ENCODE measurements around the gene DDR2. TPM values are rescaled to one million over a fixed set of nuclear protein-coding genes. Genes with fewer than 3 reads are reported as not detected.

The DDR2 gene
- total RNA-seq, 1 experiment from 2014 or later: 1.9 TPM

DNA sequence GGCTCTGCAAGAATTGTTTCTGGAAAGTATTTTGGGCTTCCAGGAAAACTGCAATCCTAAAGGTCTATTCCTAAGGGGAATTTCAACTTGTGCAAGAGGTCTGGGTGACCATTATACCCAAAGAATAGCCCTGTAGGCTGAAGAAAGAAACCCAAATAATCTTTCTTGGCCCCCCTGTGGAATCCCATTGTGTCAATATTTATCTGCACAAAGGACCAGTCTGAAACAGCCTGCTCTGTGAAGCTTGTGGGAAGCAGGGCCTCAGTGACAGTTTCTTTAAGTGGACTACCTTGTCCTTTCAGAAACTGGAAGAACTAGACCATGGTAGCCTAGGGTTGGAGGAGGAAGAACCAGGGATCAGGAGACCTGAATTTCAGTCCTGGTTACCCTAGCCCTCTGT lies 99.8 kb downstream of the DDR2 start:
- no peaks in the 10 kb centered on the region for H3K27me3 ChIP-seq (ENCODE audit: control insufficient read depth, insufficient read depth, low read length)
- intact Hi-C loops (cut with micrococcal nuclease; ENCODE audit: unreplicated experiment): no loop called here
- in situ Hi-C loops (cut with HindIII; ENCODE audit: low pct_unique_long_range_greater_than_20kb, low sequenced_read_pairs): no loop called here
- ATAC-seq (no peak), DNase-seq (ENCODE audit: low read depth, low spot score) (no peak)
- H3K4me3 ChIP-seq (ENCODE audit: low read depth in 2 of 2, low read length in 2 of 2): no peak overlapping the region
- H3K4me1 ChIP-seq (ENCODE audit: control insufficient read depth, insufficient read depth, low read length): no peaks in the 10 kb centered on the region
- H3K36me3 ChIP-seq (ENCODE audit: control insufficient read depth, insufficient read depth, low read length): no peaks in the 10 kb centered on the region
- TF ChIP-seq POLR2AphosphoS5 (IDR thresholded peaks at IDR 0.05; ENCODE audit: low read depth, low read length) (no peak), TCF7L2 (IDR thresholded peaks at IDR 0.05; ENCODE audit: low read depth, low read length) (no peak), SIN3A (IDR thresholded peaks at IDR 0.05; ENCODE audit: borderline replicate concordance, insufficient read depth, low read depth, low read length) (no peak), CTCF (IDR thresholded peaks at IDR 0.05) (no peak)
- TF ChIP-seq, protein P1, sequence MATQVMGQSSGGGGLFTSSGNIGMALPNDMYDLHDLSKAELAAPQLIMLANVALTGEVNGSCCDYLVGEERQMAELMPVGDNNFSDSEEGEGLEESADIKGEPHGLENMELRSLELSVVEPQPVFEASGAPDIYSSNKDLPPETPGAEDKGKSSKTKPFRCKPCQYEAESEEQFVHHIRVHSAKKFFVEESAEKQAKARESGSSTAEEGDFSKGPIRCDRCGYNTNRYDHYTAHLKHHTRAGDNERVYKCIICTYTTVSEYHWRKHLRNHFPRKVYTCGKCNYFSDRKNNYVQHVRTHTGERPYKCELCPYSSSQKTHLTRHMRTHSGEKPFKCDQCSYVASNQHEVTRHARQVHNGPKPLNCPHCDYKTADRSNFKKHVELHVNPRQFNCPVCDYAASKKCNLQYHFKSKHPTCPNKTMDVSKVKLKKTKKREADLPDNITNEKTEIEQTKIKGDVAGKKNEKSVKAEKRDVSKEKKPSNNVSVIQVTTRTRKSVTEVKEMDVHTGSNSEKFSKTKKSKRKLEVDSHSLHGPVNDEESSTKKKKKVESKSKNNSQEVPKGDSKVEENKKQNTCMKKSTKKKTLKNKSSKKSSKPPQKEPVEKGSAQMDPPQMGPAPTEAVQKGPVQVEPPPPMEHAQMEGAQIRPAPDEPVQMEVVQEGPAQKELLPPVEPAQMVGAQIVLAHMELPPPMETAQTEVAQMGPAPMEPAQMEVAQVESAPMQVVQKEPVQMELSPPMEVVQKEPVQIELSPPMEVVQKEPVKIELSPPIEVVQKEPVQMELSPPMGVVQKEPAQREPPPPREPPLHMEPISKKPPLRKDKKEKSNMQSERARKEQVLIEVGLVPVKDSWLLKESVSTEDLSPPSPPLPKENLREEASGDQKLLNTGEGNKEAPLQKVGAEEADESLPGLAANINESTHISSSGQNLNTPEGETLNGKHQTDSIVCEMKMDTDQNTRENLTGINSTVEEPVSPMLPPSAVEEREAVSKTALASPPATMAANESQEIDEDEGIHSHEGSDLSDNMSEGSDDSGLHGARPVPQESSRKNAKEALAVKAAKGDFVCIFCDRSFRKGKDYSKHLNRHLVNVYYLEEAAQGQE (IDR thresholded peaks at IDR 0.05; ENCODE audit: insufficient read depth in 1 of 2, low read depth in 2 of 2, low read length in 1 of 2): no peak
- ChIA-PET POLR2A (interaction anchor here (0.6 kb wide), 1 partner anchor 16 kb away, joined by 3 read pairs; no protein-coding TSS in a partner anchor), CTCF (no interaction called here)
- H3K9me3 ChIP-seq (ENCODE audit: control insufficient read depth, insufficient read depth, low read depth, low read length): no peaks in the 10 kb centered on the region
- no TSS peak for BruUV-seq (replicated peaks)
- H3K27ac ChIP-seq (ENCODE audit: low read length): no peak overlapping the region

DNA sequence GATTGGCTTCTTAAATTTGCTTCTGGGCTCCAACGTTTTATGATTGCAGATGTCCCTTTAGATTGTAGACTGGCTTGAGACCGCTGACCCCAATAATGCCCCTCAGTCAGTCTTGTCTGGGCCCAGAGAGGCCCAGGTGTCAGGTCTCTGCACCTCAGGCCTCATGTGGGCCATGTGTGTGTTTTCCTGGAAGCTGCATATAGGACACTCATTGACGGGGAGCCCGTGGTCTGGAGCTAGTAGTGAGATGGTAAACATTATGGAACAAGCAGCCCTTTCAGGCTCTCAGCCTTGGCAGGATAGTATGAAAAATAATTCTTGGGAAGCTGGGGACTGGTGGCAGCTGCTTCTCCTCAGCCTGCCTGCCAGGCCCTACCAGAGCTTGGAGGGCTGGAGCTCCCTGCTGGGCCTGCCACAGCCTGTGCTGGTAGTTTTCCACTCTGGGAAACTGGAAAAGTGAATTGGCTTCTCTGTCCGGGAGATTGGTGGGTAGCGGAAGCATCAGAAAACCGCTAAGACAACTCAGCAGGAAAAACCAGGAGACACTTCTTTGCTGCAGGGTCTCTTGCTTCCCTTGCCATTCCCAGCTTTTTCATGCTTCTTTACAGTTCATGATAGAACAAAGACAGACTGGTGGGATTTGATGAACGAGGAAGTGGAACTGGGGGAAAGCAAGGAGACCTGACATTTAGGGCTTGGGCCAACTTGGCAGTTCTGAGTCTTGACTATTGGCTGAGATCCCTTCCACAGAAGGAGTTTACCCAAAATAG lies 100.5 kb downstream of the DDR2 start:
- no peak for TF ChIP-seq CTCF (IDR thresholded peaks at IDR 0.05)
- TF ChIP-seq TCF7L2 (IDR thresholded peaks at IDR 0.05; ENCODE audit: low read depth, low read length): no peak
- TF ChIP-seq, protein P1 (IDR thresholded peaks at IDR 0.05; ENCODE audit: insufficient read depth in 1 of 2, low read depth in 2 of 2, low read length in 1 of 2): no peak
- no peak for TF ChIP-seq SIN3A (IDR thresholded peaks at IDR 0.05; ENCODE audit: borderline replicate concordance, insufficient read depth, low read depth, low read length)

More for the DNA sequence above, 100.5 kb downstream of the DDR2 start:
- Histone ChIP-seq H3K27ac (ENCODE audit: low read length) (no peak overlapping the region), H3K9me3 (ENCODE audit: control insufficient read depth, insufficient read depth, low read depth, low read length) (no peaks in the 10 kb centered on the region), H3K36me3 (ENCODE audit: control insufficient read depth, insufficient read depth, low read length) (no peaks in the 10 kb centered on the region), H3K4me1 (ENCODE audit: control insufficient read depth, insufficient read depth, low read length) (no peaks in the 10 kb centered on the region), H3K4me3 (ENCODE audit: low read depth in 2 of 2, low read length in 2 of 2) (no peak overlapping the region), H3K27me3 (ENCODE audit: control insufficient read depth, insufficient read depth, low read length) (no peaks in the 10 kb centered on the region)
- POLR2A ChIA-PET: no interaction called here
- intact Hi-C loops (cut with micrococcal nuclease; ENCODE audit: unreplicated experiment) (no loop called here), in situ Hi-C loops (cut with HindIII; ENCODE audit: low pct_unique_long_range_greater_than_20kb, low sequenced_read_pairs) (no loop called here)
- no TSS peak for BruUV-seq (replicated peaks)
- no peak for DNase-seq (ENCODE audit: low read depth, low spot score)
- ATAC-seq: no peak
- CTCF ChIA-PET: no interaction called here
